Right ventricle myocardium superior (tissue), 1 donor: ENCODE measurements around the gene KCNN3. TPM values are rescaled to one million over a fixed set of nuclear protein-coding genes. Genes with fewer than 3 reads are reported as not detected.

Experiments used
- ATAC-seq: fragments of 200-7000 bp; cut with Tn5 transposase; one replicate; pipeline ENCODE4 v1.9.1; 2020; ENCODE audit warnings: mild to moderate bottlenecking; ENCODE audit not compliant: poor library complexity
- DNase-seq: peaks from one replicate; pipeline ENCODE4 v3.0.0-alpha.2; 2020
- intact Hi-C: fragments of 100-400 bp; cut with DNase I; formaldehyde crosslinking; loops from one replicate; pipeline ENCODE4 v1.11.2; 2022
- total RNA-seq: library from RNA; stranded (reverse); fragmentation: NEBNext Ultra II Directional; extraction: Animal tissue kit (Norgen Biotek cat#: 25700); gene quantifications from one replicate; pipeline ENCODE4 v1.2.1, GENCODE V29; 2021
- donor health status: DM: no; HTN: yes; CAD: no; lungs with severe emphysema.

The KCNN3 gene
- total RNA-seq, 1 donor from 2014 or later, result 3.4 TPM

GRCh38 chr1:154851392-154852177 lies 18.5 kb downstream of the KCNN3 start:
- no peak for DNase-seq

GRCh38 chr1:154849645-154850131 lies 20.4 kb downstream of the KCNN3 start:
- no peak for DNase-seq
- intact Hi-C loops, result no loop called here

More at GRCh38 chr1:154851392-154852177, 18.5 kb downstream of the KCNN3 start:
- no peak for ATAC-seq
- intact Hi-C loops, result no loop called here

GRCh38 chr1:154848983-154849382 lies 21.1 kb downstream of the KCNN3 start:
- intact Hi-C loops, result no loop called here
- ATAC-seq (no peak), DNase-seq (no peak)

More at GRCh38 chr1:154849645-154850131, 20.4 kb downstream of the KCNN3 start:
- no peak for ATAC-seq

- DNase-seq (peak; percentile 51), ATAC-seq (no peak)
- intact Hi-C loops, result no loop called here
Measured at GRCh38 chr1:154847891-154848290, 22.2 kb downstream of the KCNN3 start.

- intact Hi-C loops, result no loop called here
- ATAC-seq (peak; percentile 6), DNase-seq (peak; percentile 50)
Measured at GRCh38 chr1:154846565-154847442, 23.3 kb downstream of the KCNN3 start.

GRCh38 chr1:154845879-154846278 lies 24.2 kb downstream of the KCNN3 start:
- ATAC-seq (peak; percentile 2), DNase-seq (no peak)
- intact Hi-C loops, result no loop called here

- intact Hi-C loops, result no loop called here
- DNase-seq, result peak; percentile 62
- peak; percentile 86 for ATAC-seq
Measured at GRCh38 chr1:154845174-154845573, 24.9 kb downstream of the KCNN3 start.

- peak; percentile 69 for ATAC-seq
- no peak for DNase-seq
- intact Hi-C loops, result no loop called here
Measured at GRCh38 chr1:154844297-154844681, 25.8 kb downstream of the KCNN3 start.

GRCh38 chr1:154843636-154844296 lies 26.3 kb downstream of the KCNN3 start:
- DNase-seq (no peak), ATAC-seq (no peak)
- intact Hi-C loops, result no loop called here

GRCh38 chr1:154842635-154843034 lies 27.4 kb downstream of the KCNN3 start:
- intact Hi-C loops, result no loop called here
- DNase-seq (no peak), ATAC-seq (no peak)

- ATAC-seq (no peak), DNase-seq (no peak)
- intact Hi-C loops, result no loop called here
Measured at GRCh38 chr1:154841384-154841783, 28.7 kb downstream of the KCNN3 start.

- ATAC-seq (no peak), DNase-seq (no peak)
- intact Hi-C loops, result no loop called here
Measured at GRCh38 chr1:154840269-154841176, 29.6 kb downstream of the KCNN3 start.

GRCh38 chr1:154839691-154840090 lies 30.4 kb downstream of the KCNN3 start:
- intact Hi-C loops, result no loop called here
- peak; percentile 38 for ATAC-seq
- peak; percentile 59 for DNase-seq

GRCh38 chr1:154838988-154839387 lies 31.1 kb downstream of the KCNN3 start:
- intact Hi-C loops, result no loop called here
- no peak for DNase-seq
- ATAC-seq, result no peak

- DNase-seq (no peak), ATAC-seq (no peak)
- intact Hi-C loops, result no loop called here
Measured at GRCh38 chr1:154838461-154838860, 31.6 kb downstream of the KCNN3 start.

GRCh38 chr1:154837672-154838171 lies 32.4 kb downstream of the KCNN3 start:
- ATAC-seq (peak; percentile 74), DNase-seq (peak; percentile 81)
- intact Hi-C loops, result no loop called here

GRCh38 chr1:154837034-154837671 lies 32.9 kb downstream of the KCNN3 start:
- ATAC-seq (peak; percentile 58), DNase-seq (peak; percentile 63)
- intact Hi-C loops, result no loop called here
